GM23338 (cell line): Measurements from ENCODE around the gene RPS19. TPM values are rescaled to one million over a fixed set of nuclear protein-coding genes. Genes with fewer than 3 reads are reported as not detected.
A peak's percentile ranks its signal among the peaks of the same experiment; 100 is the strongest.

Source experiments
- ATAC-seq: fragments of 200-7000 bp; cut with Tn5 transposase; 3 replicates; pipeline ENCODE4 v1.9.1; 2020
- DNase-seq: peaks from one replicate; pipeline ENCODE4 v3.0.0-alpha.2; 2015; ENCODE audit warnings: low spot score
- H2AFZ ChIP-seq: fragments of 200-600 bp; sonication (generic); 2 replicates; pipeline ENCODE4 v1.8.0; 2016; ENCODE audit warnings: antibody characterized with exemption, mild to moderate bottlenecking, moderate library complexity
- H3F3A ChIP-seq: fragments of 200-600 bp; sonication (generic); replicated peaks from 2 replicates; pipeline ENCODE4 v1.8.0; 2017; ENCODE audit warnings: antibody characterized with exemption, mixed run types, low read depth
- H3K27ac ChIP-seq: fragments of 200-600 bp; sonication (generic); 2 replicates; pipeline ENCODE4 v1.6.1; 2016; ENCODE audit warnings: low read depth
- H3K27me3 ChIP-seq: fragments of 200-600 bp; sonication (generic); 2 replicates; pipeline ENCODE4 v1.8.0; 2016; ENCODE audit warnings: mild to moderate bottlenecking, mixed run types, moderate library complexity; ENCODE audit not compliant: insufficient read depth
- H3K36me3 ChIP-seq: fragments of 200-600 bp; sonication (generic); 2 replicates; pipeline ENCODE4 v1.8.0; 2016; ENCODE audit warnings: mild to moderate bottlenecking; ENCODE audit not compliant: insufficient read depth
- H3K4me1 ChIP-seq: fragments of 200-600 bp; sonication (generic); 2 replicates; pipeline ENCODE4 v1.8.0; 2016; ENCODE audit warnings: mild to moderate bottlenecking, moderate library complexity; ENCODE audit not compliant: insufficient read depth
- H3K4me2 ChIP-seq: fragments of 200-600 bp; sonication (generic); 2 replicates; pipeline ENCODE4 v1.7.1; 2017; ENCODE audit warnings: mixed run types
- H3K4me3 ChIP-seq: fragments of 200-600 bp; sonication (generic); 2 replicates; pipeline ENCODE4 v1.6.1; 2016; ENCODE audit warnings: mixed run types
- H3K79me2 ChIP-seq: fragments of 200-600 bp; sonication (generic); replicated peaks from 2 replicates; pipeline ENCODE4 v1.8.0; 2017; ENCODE audit warnings: mild to moderate bottlenecking; ENCODE audit not compliant: insufficient read depth
- H3K9me2 ChIP-seq: fragments of 200-600 bp; sonication (generic); 2 replicates; pipeline ENCODE4 v1.8.0; 2017; ENCODE audit not compliant: insufficient read depth
- H4K20me1 ChIP-seq: fragments of 200-600 bp; sonication (generic); replicated peaks from 2 replicates; pipeline ENCODE4 v1.8.0; 2017; ENCODE audit warnings: mild to moderate bottlenecking; ENCODE audit not compliant: insufficient read depth
- H3K27ac Mint-ChIP-seq: 2 replicates; pipeline ENCODE4 v1.8.0; 2020; ENCODE audit warnings: inconsistent platforms, mild to moderate bottlenecking, moderate library complexity, mixed read lengths
- H3K27me3 Mint-ChIP-seq: 3 replicates; pipeline ENCODE4 v1.8.0; 2022; ENCODE audit warnings: low read depth, mild to moderate bottlenecking, moderate library complexity, mixed read lengths, inconsistent platforms; ENCODE audit not compliant: insufficient read depth, poor library complexity
- H3K36me3 Mint-ChIP-seq: 3 replicates; pipeline ENCODE4 v1.8.0; 2021; ENCODE audit warnings: low read depth, mild to moderate bottlenecking, inconsistent platforms, moderate library complexity, mixed read lengths
- H3K4me1 Mint-ChIP-seq: 3 replicates; pipeline ENCODE4 v1.8.0; 2020; ENCODE audit warnings: mild to moderate bottlenecking, inconsistent platforms, mixed read lengths
- H3K4me3 Mint-ChIP-seq: 3 replicates; pipeline ENCODE4 v1.8.0; 2021; ENCODE audit warnings: moderate library complexity, mild to moderate bottlenecking, inconsistent platforms, mixed read lengths
- H3K9me3 Mint-ChIP-seq: 3 replicates; pipeline ENCODE4 v1.8.0; 2020; ENCODE audit warnings: moderate library complexity, mild to moderate bottlenecking, inconsistent platforms, mixed read lengths
- CREB1 ChIP-seq: fragments of 250-450 bp; sonication (Bioruptor Pico); IDR thresholded peaks from 2 replicates; pipeline ENCODE4 v1.5.0; 2020; ENCODE audit warnings: low read depth, mild to moderate bottlenecking, moderate library complexity
- EZH2 ChIP-seq: fragments of 200-600 bp; sonication (generic); IDR thresholded peaks from one replicate; pipeline ENCODE4 v1.8.0; 2017; ENCODE audit warnings: antibody characterized with exemption, mild to moderate bottlenecking, low read depth; ENCODE audit not compliant: unreplicated experiment
- EZH2phosphoT487 ChIP-seq: fragments of 200-600 bp; sonication (generic); IDR thresholded peaks from one replicate; pipeline ENCODE4 v1.8.1; 2018; ENCODE audit warnings: antibody characterized with exemption; ENCODE audit not compliant: unreplicated experiment
- JUNB ChIP-seq: IDR thresholded peaks from one replicate; pipeline ENCODE4 v1.6.1; 2016; ENCODE audit warnings: antibody characterized with exemption; ENCODE audit not compliant: unreplicated experiment
- NANOG ChIP-seq: IDR thresholded peaks from 2 replicates; pipeline ENCODE4 v1.6.1; 2016; ENCODE audit warnings: antibody characterized with exemption, borderline replicate concordance
- POLR2AphosphoS5 ChIP-seq: IDR thresholded peaks from 2 replicates; pipeline ENCODE4 v1.6.1; 2016; ENCODE audit warnings: antibody characterized with exemption, low read depth
- STAT1 ChIP-seq: IDR thresholded peaks from one replicate; pipeline ENCODE4 v1.6.1; 2016; ENCODE audit warnings: antibody characterized with exemption; ENCODE audit not compliant: unreplicated experiment
- ZNF331 ChIP-seq: fragments of 250-450 bp; sonication (Bioruptor Pico); IDR thresholded peaks from 2 replicates; pipeline ENCODE4 v1.5.0; 2020; ENCODE audit warnings: low read depth, mild to moderate bottlenecking, moderate library complexity
- polyA plus RNA-seq: library from polyadenylated mRNA; unstranded; fragments of >200 nt; fragmentation: Nextera tagmentation; extraction: Ambion mirVana; gene quantifications from 2 replicates; pipeline ENCODE4 v1.2.1, GENCODE V29; 2016
- total RNA-seq: library from RNA; depleted of rRNA; stranded (reverse); fragments of >200 nt; shearing (Covaris generic); gene quantifications from 2 replicates; pipeline ENCODE4 v1.2.3, GENCODE V29; 2014
- TF ChIP-seq, protein P1 (sequence below): IDR thresholded peaks from one replicate; pipeline ENCODE4 v1.6.1; 2018; ENCODE audit warnings: antibody characterized with exemption; ENCODE audit not compliant: unreplicated experiment
- TF ChIP-seq, protein P2 (sequence below): IDR thresholded peaks from 2 replicates; pipeline ENCODE4 v1.6.1; 2016; ENCODE audit warnings: antibody characterized with exemption
- TF ChIP-seq, protein P3 (sequence below), 2 experiments: fragments of 200-600 bp in 1 of 2; sonication (generic) in 1 of 2; conservative IDR thresholded peaks; 2 replicates each; pipeline versions ENCODE4 v1.5.1 to v1.6.1; 2016 to 2017; ENCODE audit warnings: antibody characterized with exemption in 2 of 2, low read depth in 2 of 2, mild to moderate bottlenecking in 2 of 2, moderate library complexity in 1 of 2

The RPS19 gene
- total and polyA plus RNA-seq, 2 experiments from 2014 or later = 1,798 to 4,073 TPM

DNA sequence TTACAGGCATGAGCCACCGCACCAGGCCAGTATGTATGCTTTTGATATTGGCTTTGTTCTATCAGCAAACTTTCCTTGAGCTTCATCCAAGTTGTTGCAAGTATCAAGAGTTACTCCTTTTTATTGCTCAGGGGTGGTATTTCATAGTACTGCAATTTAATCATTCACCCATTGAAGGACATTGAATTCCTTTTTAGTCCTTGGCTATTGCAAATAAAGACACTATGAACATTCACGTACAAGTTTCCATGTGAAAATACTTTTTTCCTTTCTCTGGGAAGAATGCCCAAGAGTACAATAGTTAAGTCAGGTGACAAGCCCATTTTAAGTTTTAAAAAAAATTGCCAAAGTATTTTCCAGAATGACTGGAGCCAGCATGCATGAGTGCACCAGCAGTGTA, 43.3 kb upstream of the RPS19 start:
- Mint-ChIP-seq H3K9me3 (no peaks in the 10 kb centered on the region), H3K4me3 (no peak overlapping the region), H3K36me3 (no peaks in the 10 kb centered on the region), H3K4me1 (no peaks in the 10 kb centered on the region), H3K27me3 (peaks cover 9% of the 10 kb centered on the region), H3K27ac (no peak overlapping the region)
- no peaks in the 10 kb centered on the region for H3K27me3 ChIP-seq
- no peaks in the 10 kb centered on the region for H3K9me2 ChIP-seq
- no peak overlapping the region for H3K4me2 ChIP-seq
- H3K27ac ChIP-seq = no peak overlapping the region
- no peaks in the 10 kb centered on the region for H3F3A ChIP-seq
- no peaks in the 10 kb centered on the region for H4K20me1 ChIP-seq
- no peaks in the 10 kb centered on the region for H3K79me2 ChIP-seq
- H3K4me3 ChIP-seq = no peak overlapping the region
- DNase-seq (no peak), ATAC-seq (no peak)
- H3K4me1 ChIP-seq = no peaks in the 10 kb centered on the region
- no peak overlapping the region for H2AFZ ChIP-seq
- no peak for TF ChIP-seq NANOG
- no peaks in the 10 kb centered on the region for H3K36me3 ChIP-seq

DNA sequence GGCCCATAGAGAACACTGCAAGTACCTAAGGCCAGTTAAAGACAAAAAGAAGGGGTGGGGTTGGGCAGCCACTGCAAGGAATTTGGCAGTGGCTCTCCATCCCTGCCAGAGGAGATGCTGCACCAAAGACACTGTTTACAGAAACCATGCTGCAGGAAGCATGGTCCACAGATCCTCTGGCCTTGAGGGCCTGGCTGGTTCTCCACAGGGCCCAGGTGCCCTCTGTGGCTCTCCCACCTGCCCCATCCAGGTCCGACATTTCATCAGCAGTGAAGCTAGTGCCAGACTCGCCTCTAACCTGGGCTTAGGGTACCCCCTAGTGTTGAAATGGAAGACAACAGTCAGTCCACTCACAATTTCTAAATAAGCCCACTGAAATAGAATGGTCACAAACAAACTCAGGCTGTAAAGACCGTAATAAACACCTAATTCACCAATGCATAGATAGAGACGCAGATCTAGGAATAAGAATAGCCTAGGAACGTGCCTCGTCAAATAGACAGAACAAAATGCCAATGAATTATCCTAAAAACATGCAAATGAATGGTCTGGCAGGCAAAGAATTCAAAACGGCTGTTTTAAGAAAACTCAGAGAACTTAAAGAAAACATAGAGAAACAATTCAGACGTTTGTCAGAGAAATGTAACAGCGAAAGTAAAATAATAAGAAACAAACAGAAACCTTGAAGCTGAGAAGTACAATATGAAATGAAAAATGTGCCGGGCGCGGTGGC, 38.9 kb upstream of the RPS19 start:
- DNase-seq (peak; percentile 90), ATAC-seq (peak; percentile 100)
- H3K4me3 Mint-ChIP-seq = no peak overlapping the region
- H3K27me3 Mint-ChIP-seq = peaks cover 4% of the 10 kb centered on the region
- Histone ChIP-seq H3K4me1 (no peaks in the 10 kb centered on the region), H3K4me3 (no peak overlapping the region), H3K36me3 (no peaks in the 10 kb centered on the region), H3K79me2 (no peaks in the 10 kb centered on the region), H3K9me2 (no peaks in the 10 kb centered on the region), H3K4me2 (no peak overlapping the region), H2AFZ (peak overlapping the region; percentile 66), H3K27me3 (no peaks in the 10 kb centered on the region), H3F3A (no peaks in the 10 kb centered on the region), H3K27ac (no peak overlapping the region), H4K20me1 (no peaks in the 10 kb centered on the region)
- H3K9me3 Mint-ChIP-seq = no peaks in the 10 kb centered on the region
- no peak overlapping the region for H3K27ac Mint-ChIP-seq
- no peaks in the 10 kb centered on the region for H3K4me1 Mint-ChIP-seq
- no peaks in the 10 kb centered on the region for H3K36me3 Mint-ChIP-seq
- TF ChIP-seq ZNF331 (CRISPR knock-in tag) = no peak
- TF ChIP-seq EZH2 = no peak
- TF ChIP-seq, protein P1, sequence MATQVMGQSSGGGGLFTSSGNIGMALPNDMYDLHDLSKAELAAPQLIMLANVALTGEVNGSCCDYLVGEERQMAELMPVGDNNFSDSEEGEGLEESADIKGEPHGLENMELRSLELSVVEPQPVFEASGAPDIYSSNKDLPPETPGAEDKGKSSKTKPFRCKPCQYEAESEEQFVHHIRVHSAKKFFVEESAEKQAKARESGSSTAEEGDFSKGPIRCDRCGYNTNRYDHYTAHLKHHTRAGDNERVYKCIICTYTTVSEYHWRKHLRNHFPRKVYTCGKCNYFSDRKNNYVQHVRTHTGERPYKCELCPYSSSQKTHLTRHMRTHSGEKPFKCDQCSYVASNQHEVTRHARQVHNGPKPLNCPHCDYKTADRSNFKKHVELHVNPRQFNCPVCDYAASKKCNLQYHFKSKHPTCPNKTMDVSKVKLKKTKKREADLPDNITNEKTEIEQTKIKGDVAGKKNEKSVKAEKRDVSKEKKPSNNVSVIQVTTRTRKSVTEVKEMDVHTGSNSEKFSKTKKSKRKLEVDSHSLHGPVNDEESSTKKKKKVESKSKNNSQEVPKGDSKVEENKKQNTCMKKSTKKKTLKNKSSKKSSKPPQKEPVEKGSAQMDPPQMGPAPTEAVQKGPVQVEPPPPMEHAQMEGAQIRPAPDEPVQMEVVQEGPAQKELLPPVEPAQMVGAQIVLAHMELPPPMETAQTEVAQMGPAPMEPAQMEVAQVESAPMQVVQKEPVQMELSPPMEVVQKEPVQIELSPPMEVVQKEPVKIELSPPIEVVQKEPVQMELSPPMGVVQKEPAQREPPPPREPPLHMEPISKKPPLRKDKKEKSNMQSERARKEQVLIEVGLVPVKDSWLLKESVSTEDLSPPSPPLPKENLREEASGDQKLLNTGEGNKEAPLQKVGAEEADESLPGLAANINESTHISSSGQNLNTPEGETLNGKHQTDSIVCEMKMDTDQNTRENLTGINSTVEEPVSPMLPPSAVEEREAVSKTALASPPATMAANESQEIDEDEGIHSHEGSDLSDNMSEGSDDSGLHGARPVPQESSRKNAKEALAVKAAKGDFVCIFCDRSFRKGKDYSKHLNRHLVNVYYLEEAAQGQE = no peak
- TF ChIP-seq JUNB = no peak
- TF ChIP-seq, protein P2, sequence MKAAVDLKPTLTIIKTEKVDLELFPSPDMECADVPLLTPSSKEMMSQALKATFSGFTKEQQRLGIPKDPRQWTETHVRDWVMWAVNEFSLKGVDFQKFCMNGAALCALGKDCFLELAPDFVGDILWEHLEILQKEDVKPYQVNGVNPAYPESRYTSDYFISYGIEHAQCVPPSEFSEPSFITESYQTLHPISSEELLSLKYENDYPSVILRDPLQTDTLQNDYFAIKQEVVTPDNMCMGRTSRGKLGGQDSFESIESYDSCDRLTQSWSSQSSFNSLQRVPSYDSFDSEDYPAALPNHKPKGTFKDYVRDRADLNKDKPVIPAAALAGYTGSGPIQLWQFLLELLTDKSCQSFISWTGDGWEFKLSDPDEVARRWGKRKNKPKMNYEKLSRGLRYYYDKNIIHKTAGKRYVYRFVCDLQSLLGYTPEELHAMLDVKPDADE = no peak
- no peak for TF ChIP-seq EZH2phosphoT487
- TF ChIP-seq STAT1 = no peak
- TF ChIP-seq POLR2AphosphoS5 = no peak
- TF ChIP-seq, protein P3, sequence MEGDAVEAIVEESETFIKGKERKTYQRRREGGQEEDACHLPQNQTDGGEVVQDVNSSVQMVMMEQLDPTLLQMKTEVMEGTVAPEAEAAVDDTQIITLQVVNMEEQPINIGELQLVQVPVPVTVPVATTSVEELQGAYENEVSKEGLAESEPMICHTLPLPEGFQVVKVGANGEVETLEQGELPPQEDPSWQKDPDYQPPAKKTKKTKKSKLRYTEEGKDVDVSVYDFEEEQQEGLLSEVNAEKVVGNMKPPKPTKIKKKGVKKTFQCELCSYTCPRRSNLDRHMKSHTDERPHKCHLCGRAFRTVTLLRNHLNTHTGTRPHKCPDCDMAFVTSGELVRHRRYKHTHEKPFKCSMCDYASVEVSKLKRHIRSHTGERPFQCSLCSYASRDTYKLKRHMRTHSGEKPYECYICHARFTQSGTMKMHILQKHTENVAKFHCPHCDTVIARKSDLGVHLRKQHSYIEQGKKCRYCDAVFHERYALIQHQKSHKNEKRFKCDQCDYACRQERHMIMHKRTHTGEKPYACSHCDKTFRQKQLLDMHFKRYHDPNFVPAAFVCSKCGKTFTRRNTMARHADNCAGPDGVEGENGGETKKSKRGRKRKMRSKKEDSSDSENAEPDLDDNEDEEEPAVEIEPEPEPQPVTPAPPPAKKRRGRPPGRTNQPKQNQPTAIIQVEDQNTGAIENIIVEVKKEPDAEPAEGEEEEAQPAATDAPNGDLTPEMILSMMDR (conservative IDR thresholded peaks at IDR 0.05; ENCODE audit: low read depth in 2 of 2) = peak; percentile 89 to 96
- no peak for TF ChIP-seq CREB1 (CRISPR knock-in tag)
